B cell (primary cell): Measurements from ENCODE around the gene CELF4. TPM values are rescaled to one million over a fixed set of nuclear protein-coding genes. Genes with fewer than 3 reads are reported as not detected.

ENCODE experiments used
- ATAC-seq: fragments of 200-7000 bp; cut with Tn5 transposase; one replicate; pipeline ENCODE4 v1.10.0; 2021; ENCODE audit warnings: low read depth, mild to moderate bottlenecking, moderate number of reproducible peaks, moderate library complexity
- CTCF ChIA-PET: fragments of 350-600 bp; sonication (Branson Sonifier 250); formaldehyde crosslinking; loops from one replicate; lab custom pipeline; 2021; ENCODE audit warnings: antibody characterized with exemption, inconsistent platforms; lab: Charles Lee
- POLR2A ChIA-PET: fragments of 350-600 bp; sonication (Branson Sonifier 250); formaldehyde crosslinking; loops from one replicate; lab custom pipeline; 2021; ENCODE audit warnings: antibody characterized with exemption; lab: Charles Lee
- DNase-seq: peaks from one replicate; pipeline ENCODE4 v3.0.0; 2013
- H2AFZ ChIP-seq: 2 replicates; pipeline ENCODE4 v1.6.1; 2012; ENCODE audit warnings: mild to moderate bottlenecking, low read depth, low read length; ENCODE audit not compliant: insufficient read depth, poor library complexity, severe bottlenecking
- H3K27ac ChIP-seq, 2 donors: 1 replicate in 1 of 2; 2 replicates in 1 of 2; pipeline ENCODE4 v1.5.1; 2012 to 2013; ENCODE audit warnings: low read length in 2 of 2, mild to moderate bottlenecking in 2 of 2, moderate library complexity in 1 of 2
- H3K27me3 ChIP-seq, 4 experiments: fragments of 200-600 bp in 1 of 4; sonication (generic) in 1 of 4; replicated peaks in 1 of 4; 1 replicate in 2 of 4; 2 replicates in 2 of 4; pipeline versions ENCODE4 v1.6.1 to v1.7.0; 2013 to 2016; ENCODE audit warnings: low read length in 3 of 4, mild to moderate bottlenecking in 2 of 4, mixed read lengths in 1 of 4, moderate library complexity in 1 of 4; ENCODE audit not compliant: insufficient read depth in 4 of 4, control insufficient read depth in 3 of 4; ENCODE audit errors: control extremely low read depth in 1 of 4
- H3K36me3 ChIP-seq, 2 experiments: replicated peaks in 1 of 2; 1 replicate in 1 of 2; 2 replicates in 1 of 2; pipeline versions ENCODE4 v1.6.1 to v1.7.1; 2013; ENCODE audit warnings: low read length in 1 of 2; ENCODE audit not compliant: insufficient read depth in 2 of 2, control insufficient read depth in 1 of 2; ENCODE audit errors: control extremely low read depth in 1 of 2, extremely low read depth in 1 of 2
- H3K4me1 ChIP-seq, 2 donors: fragments of 200-600 bp in 1 of 2; sonication (generic) in 1 of 2; 1 replicate in 1 of 2; 2 replicates in 1 of 2; pipeline versions ENCODE4 v1.5.1 to v1.6.1; 2013 to 2017; ENCODE audit warnings: low read length in 2 of 2; ENCODE audit not compliant: control insufficient read depth in 2 of 2, insufficient read depth in 2 of 2
- H3K4me2 ChIP-seq: replicated peaks from 2 replicates; pipeline ENCODE3; 2012; ENCODE audit warnings: mild to moderate bottlenecking, low read depth, low read length; ENCODE audit not compliant: poor library complexity, severe bottlenecking
- H3K4me3 ChIP-seq, 5 experiments: fragments of 200-600 bp in 1 of 5; sonication (generic) in 1 of 5; 1 replicate in 3 of 5; 2 replicates in 2 of 5; pipeline versions ENCODE4 v1.5.1 to v1.7.0; 2011 to 2016; ENCODE audit warnings: low read length in 4 of 5, mild to moderate bottlenecking in 4 of 5, low read depth in 2 of 5, control low read depth in 1 of 5, moderate library complexity in 1 of 5; ENCODE audit not compliant: insufficient read depth in 1 of 5; ENCODE audit errors: control extremely low read depth in 1 of 5, extremely low read depth in 1 of 5
- H3K79me2 ChIP-seq: fragments of 200-600 bp; sonication (generic); one replicate; pipeline ENCODE4 v1.6.0; 2016; ENCODE audit warnings: low read length; ENCODE audit not compliant: control insufficient read depth, insufficient read depth
- H3K9ac ChIP-seq: fragments of 200-600 bp; sonication (generic); 2 replicates; pipeline ENCODE4 v1.6.1; 2017; ENCODE audit warnings: mild to moderate bottlenecking, low read length, moderate library complexity
- H3K9me3 ChIP-seq, 3 donors: one replicate each; pipeline versions ENCODE4 v1.6.1 to v1.7.1; 2013; ENCODE audit warnings: low read length in 2 of 3; ENCODE audit not compliant: control insufficient read depth in 2 of 3, insufficient read depth in 1 of 3; ENCODE audit errors: control extremely low read depth in 1 of 3
- H4K20me1 ChIP-seq: 2 replicates; pipeline ENCODE4 v1.6.0; 2012; ENCODE audit warnings: mild to moderate bottlenecking, low read length; ENCODE audit not compliant: insufficient read depth, control insufficient read depth, poor library complexity, severe bottlenecking
- H3K27ac Mint-ChIP-seq: one replicate; pipeline ENCODE4 v1.8.0; 2021; ENCODE audit warnings: mixed read lengths
- H3K27me3 Mint-ChIP-seq: one replicate; pipeline ENCODE4 v1.8.0; 2021; ENCODE audit warnings: mixed read lengths
- H3K4me1 Mint-ChIP-seq: one replicate; pipeline ENCODE4 v1.8.0; 2021; ENCODE audit warnings: mixed read lengths
- H3K4me3 Mint-ChIP-seq: one replicate; pipeline ENCODE4 v1.8.0; 2021; ENCODE audit warnings: mixed read lengths
- H3K9me3 Mint-ChIP-seq: one replicate; pipeline ENCODE4 v1.8.0; 2022; ENCODE audit warnings: mixed read lengths; ENCODE audit not compliant: insufficient read depth
- EZH2 ChIP-seq: IDR thresholded peaks from 2 replicates; pipeline ENCODE4 v1.6.1; 2012; ENCODE audit warnings: borderline replicate concordance, low read depth, mild to moderate bottlenecking, moderate library complexity, low read length; ENCODE audit not compliant: insufficient read depth, poor library complexity, severe bottlenecking
- WGBS: methylation state at CpG from one replicate; pipeline ENCODE4 v1.1.5; 2013; ENCODE audit warnings: missing lambda C conversion rate; ENCODE audit not compliant: insufficient coverage; 5-methylcytosine and 5-hydroxymethylcytosine counted together
- intact Hi-C: fragments of 100-400 bp; cut with micrococcal nuclease; formaldehyde crosslinking; loops from one replicate; pipeline ENCODE4 v1.10.0; 2022
- polyA plus RNA-seq: library from polyadenylated mRNA; depleted of rRNA; stranded (reverse); fragments of >200 nt; gene quantifications from 2 replicates; pipeline ENCODE4 v1.2.3, GENCODE V29; 2012
- total RNA-seq, 2 donors: library from RNA; stranded (reverse); fragments of 120-200 nt in 1 of 2; gene quantifications; 1 replicate in 1 of 2; 2 replicates in 1 of 2; pipeline versions ENCODE4 v1.2.3 to v1.2.4, GENCODE V29; 2013 to 2022
- TF ChIP-seq, protein P1 (sequence below): fragments of 200-600 bp; IDR thresholded peaks from one replicate; pipeline ENCODE4 v1.8.0; 2022; ENCODE audit warnings: antibody characterized with exemption, mild to moderate bottlenecking

Gene CELF4
- total and polyA plus RNA-seq, 2 donors (not counting 1 experiment from before 2014, with no cell fraction given): not detected

- no peak overlapping the region for H2AFZ ChIP-seq
- Mint-ChIP-seq H3K27me3 (peaks cover 39% of the 10 kb centered on the region), H3K9me3 (no peaks in the 10 kb centered on the region), H3K27ac (no peak overlapping the region), H3K4me1 (peaks cover 2% of the 10 kb centered on the region), H3K4me3 (no peak overlapping the region)
- H3K4me3 ChIP-seq: no peak overlapping the region
- H3K79me2 ChIP-seq: no peaks in the 10 kb centered on the region
- no peaks in the 10 kb centered on the region for H3K4me1 ChIP-seq
- no peak overlapping the region for H3K27ac ChIP-seq
- no peak overlapping the region for H3K9ac ChIP-seq
- H3K4me2 ChIP-seq: no peak overlapping the region
- TF ChIP-seq, protein P1, sequence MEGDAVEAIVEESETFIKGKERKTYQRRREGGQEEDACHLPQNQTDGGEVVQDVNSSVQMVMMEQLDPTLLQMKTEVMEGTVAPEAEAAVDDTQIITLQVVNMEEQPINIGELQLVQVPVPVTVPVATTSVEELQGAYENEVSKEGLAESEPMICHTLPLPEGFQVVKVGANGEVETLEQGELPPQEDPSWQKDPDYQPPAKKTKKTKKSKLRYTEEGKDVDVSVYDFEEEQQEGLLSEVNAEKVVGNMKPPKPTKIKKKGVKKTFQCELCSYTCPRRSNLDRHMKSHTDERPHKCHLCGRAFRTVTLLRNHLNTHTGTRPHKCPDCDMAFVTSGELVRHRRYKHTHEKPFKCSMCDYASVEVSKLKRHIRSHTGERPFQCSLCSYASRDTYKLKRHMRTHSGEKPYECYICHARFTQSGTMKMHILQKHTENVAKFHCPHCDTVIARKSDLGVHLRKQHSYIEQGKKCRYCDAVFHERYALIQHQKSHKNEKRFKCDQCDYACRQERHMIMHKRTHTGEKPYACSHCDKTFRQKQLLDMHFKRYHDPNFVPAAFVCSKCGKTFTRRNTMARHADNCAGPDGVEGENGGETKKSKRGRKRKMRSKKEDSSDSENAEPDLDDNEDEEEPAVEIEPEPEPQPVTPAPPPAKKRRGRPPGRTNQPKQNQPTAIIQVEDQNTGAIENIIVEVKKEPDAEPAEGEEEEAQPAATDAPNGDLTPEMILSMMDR: no peak
- TF ChIP-seq EZH2: no peak
- ChIA-PET POLR2A (no interaction called here), CTCF (no interaction called here)
- intact Hi-C loops: no loop called here
- DNase-seq: no peak
- ATAC-seq: no peak
- H3K36me3 ChIP-seq: no peaks in the 10 kb centered on the region
- H3K9me3 ChIP-seq: peaks cover 0 to 4% (median 0%) of the 10 kb centered on the region in 3 donors
- peaks cover 0 to 15% (median 1%) of the 10 kb centered on the region in 4 experiments for H3K27me3 ChIP-seq
- WGBS: 78% methylated on average over 5 of the region's 5 CpGs
- H4K20me1 ChIP-seq: no peaks in the 10 kb centered on the region
Measured at GRCh38 chr18:37259711-37260110, 305.9 kb downstream of the CELF4 start.

DNA sequence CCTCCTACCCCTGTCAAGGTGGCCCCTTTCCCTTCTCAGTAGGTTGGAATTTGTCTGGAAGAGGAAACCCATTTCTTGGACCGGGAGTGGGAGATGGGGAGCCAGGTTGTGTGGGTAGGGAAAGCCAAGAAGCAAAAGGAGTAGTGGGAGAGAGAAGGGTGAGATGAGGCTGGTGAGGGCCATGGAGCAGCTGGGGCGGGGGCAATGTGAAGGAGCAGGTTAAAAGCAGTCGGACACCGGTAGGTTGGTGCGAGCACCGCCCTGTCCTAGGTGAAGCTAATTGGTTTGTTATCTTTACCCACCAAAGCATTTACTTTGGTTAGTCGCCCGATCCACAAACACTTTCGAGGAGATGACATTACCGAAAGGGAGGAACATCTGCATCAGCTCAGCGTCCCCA, 306.8 kb downstream of the CELF4 start:
- intact Hi-C loops: no loop called here
- ChIA-PET CTCF (no interaction called here), POLR2A (no interaction called here)
- H3K9me3 Mint-ChIP-seq: no peaks in the 10 kb centered on the region
- H3K27me3 Mint-ChIP-seq: peaks cover 39% of the 10 kb centered on the region
- no peak overlapping the region for H3K27ac Mint-ChIP-seq
- Histone ChIP-seq H3K4me2 (no peak overlapping the region), H3K79me2 (no peaks in the 10 kb centered on the region), H3K36me3 (no peaks in the 10 kb centered on the region), H3K27ac (no peak overlapping the region), H2AFZ (no peak overlapping the region), H4K20me1 (no peaks in the 10 kb centered on the region), H3K9ac (no peak overlapping the region), H3K9me3 (peaks cover 0 to 7% (median 0%) of the 10 kb centered on the region in 3 donors), H3K4me1 (no peaks in the 10 kb centered on the region), H3K27me3 (peaks cover 0 to 18% (median 2%) of the 10 kb centered on the region in 4 experiments), H3K4me3 (no peak overlapping the region)
- ATAC-seq (no peak), DNase-seq (no peak)
- WGBS: 50% methylated on average over 8 of the region's 11 CpGs
- H3K4me1 Mint-ChIP-seq: peaks cover 6% of the 10 kb centered on the region
- TF ChIP-seq, protein P1: no peak
- no peak for TF ChIP-seq EZH2
- no peak overlapping the region for H3K4me3 Mint-ChIP-seq
